ENCODE results near the gene SEC61G. TPM values are rescaled to one million over a fixed set of nuclear protein-coding genes. Genes with fewer than 3 reads are reported as not detected.

The SEC61G gene
- total RNA-seq (100 to 1,000 TPM in 1 of 2 donors, 10 to 100 TPM in 1; 90.1 to 109 TPM), polyA plus RNA-seq (100 to 1,000 TPM; 396 to 623 TPM)
- long read RNA-seq, donor 1, transcript SEC61G-201 (4 exons, 462 nt): major isoform, 11 of 15 reads
- long read RNA-seq, donor 1, partial matches to known transcripts: 0 of 15 reads
- long read RNA-seq, donor 1, other reads (novel, unspliced or antisense): 2 of 15 reads
- long read RNA-seq, donor 2, transcript SEC61G-201 (4 exons, 462 nt): major isoform, 13 of 15 reads
- long read RNA-seq, donor 2, partial matches to known transcripts: 0 of 15 reads
- long read RNA-seq, donor 2, other reads (novel, unspliced or antisense): 0 of 15 reads

DNA sequence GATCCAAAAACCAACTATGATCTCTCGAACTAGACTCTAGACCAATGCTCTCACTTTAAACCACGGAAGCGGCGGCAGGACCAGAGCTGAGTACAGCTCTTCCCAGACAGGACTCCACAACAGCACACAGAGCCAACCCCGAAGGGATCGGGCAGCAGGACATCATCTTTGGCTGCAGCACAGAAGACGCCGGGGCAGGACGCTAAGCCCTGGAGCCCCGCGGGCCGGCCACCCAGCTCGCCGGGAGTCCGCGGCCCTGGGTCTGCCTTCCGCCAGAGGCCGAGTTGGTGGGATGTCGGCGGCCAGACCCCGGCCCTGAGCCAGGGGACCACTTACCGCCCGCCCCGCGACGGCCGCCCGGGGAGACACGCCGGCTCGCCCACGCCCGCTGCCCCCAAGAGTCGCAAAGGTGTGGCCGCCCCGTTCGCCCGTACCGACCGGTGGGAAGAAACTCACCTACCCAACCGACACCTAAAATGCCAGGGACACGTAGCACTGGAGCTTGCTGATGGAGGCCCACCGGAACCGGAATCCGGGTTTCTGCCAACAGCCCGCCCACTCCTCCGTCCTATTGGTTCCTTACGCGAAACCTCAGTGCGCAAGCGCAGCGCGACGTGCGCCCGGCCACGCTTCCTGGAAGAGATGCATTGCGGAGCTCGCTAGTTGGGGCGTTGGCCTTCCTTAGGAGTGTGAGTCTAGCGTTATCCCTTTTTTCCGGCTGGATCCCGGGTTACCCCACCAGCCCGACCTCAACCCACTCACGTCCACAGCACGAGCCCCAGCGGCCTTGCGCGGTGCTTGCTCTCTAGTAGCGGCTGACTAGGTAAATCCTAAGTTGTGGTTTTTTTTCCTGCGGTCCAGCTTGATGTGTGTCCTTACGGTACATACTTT lies at the start of gene SEC61G:
Gene SEC61G (minus strand): TSS at position 510 of the 891 bp plus-strand sequence. CDS start 1,623 bp downstream, outside the sequence.
- DNase-seq: peak; percentile 99
- intact Hi-C loops (cut with DNase I): loop anchor here in 1 of 2 donors (5.0 kb wide), 1 partner anchor 608 kb away; the partner anchor contains the start of gene LANCL2
- Histone ChIP-seq H3K27ac (ENCODE audit: low read depth in 1 of 2, low read length in 2 of 2) (peak within 1 kb of the TSS in 1 of 2 donors; percentile 96), H3K9me3 (ENCODE audit: control insufficient read depth, low read length) (no peaks in the 10 kb centered on the region), H3K4me1 (ENCODE audit: control insufficient read depth in 1 of 2, insufficient read depth in 2 of 2, low read length in 2 of 2) (peaks cover 0 to 3% of the 10 kb centered on the region in 2 donors), H3K36me3 (ENCODE audit: control insufficient read depth in 1 of 2, insufficient read depth in 2 of 2, low read length in 1 of 2) (no peaks in the 10 kb centered on the region), H3K4me3 (ENCODE audit: low read length in 2 of 2) (peak within 1 kb of the TSS; percentile 70 to 82), H3K27me3 (ENCODE audit: control insufficient read depth in 1 of 2, insufficient read depth in 2 of 2, low read length in 1 of 2) (no peaks in the 10 kb centered on the region)
- ATAC-seq (ENCODE audit: low FRiP score): peak; percentile 99
- 0% methylated on average over 68 to 72 of the region's 72 CpGs for WGBS, 2 donors

DNA sequence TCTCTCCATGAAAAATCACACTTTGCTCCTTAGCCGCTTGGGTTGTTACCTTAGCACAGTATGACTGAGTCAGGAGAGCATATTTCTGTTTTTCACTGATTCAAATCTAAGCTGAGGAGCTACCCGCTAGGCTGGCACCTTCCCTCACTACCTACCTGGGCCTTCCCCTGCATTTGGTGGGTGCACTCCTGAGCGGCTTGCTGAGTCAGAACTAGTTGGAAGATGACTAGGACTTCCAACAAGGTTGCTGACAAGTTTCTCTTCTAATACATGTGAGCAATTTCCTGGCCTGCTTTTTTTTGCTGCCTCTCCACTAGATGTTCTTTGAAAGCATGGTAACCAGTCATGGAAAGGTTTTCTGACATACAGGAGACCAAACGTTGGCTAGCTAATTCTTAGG lies 43.8 kb upstream of the SEC61G start:
- DNase-seq: no peak
- no peak for ATAC-seq (ENCODE audit: low FRiP score)
- 90% methylated on average over 4 of the region's 4 CpGs for WGBS, 2 donors
- Histone ChIP-seq H3K27me3 (ENCODE audit: control insufficient read depth in 1 of 2, insufficient read depth in 2 of 2, low read length in 1 of 2) (no peaks in the 10 kb centered on the region), H3K4me1 (ENCODE audit: control insufficient read depth in 1 of 2, insufficient read depth in 2 of 2, low read length in 2 of 2) (no peaks in the 10 kb centered on the region), H3K27ac (ENCODE audit: low read depth in 1 of 2, low read length in 2 of 2) (no peak overlapping the region), H3K4me3 (ENCODE audit: low read length in 2 of 2) (no peak overlapping the region), H3K9me3 (ENCODE audit: control insufficient read depth, low read length) (no peaks in the 10 kb centered on the region), H3K36me3 (ENCODE audit: control insufficient read depth in 1 of 2, insufficient read depth in 2 of 2, low read length in 1 of 2) (no peaks in the 10 kb centered on the region)
- intact Hi-C loops (cut with DNase I): no loop called here

DNA sequence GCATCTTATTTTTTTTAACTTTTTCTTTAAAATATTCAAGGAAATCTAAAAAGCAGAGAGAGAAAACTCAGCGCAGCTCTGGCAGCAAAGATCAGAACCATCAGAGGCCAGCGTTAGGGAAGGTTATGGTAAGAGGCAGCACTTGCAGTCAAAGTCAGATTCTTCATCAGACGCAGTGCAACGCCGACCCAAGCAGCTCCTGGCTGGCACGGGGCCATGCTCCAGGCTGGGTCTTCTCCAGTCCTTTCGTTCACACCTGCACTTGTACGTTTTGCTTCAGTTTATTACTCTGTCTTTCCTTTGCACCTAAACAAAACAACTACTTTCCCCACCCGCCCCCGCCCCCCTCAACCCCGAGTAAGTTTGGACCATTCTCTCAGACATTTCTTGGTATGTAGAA lies 43.1 kb upstream of the SEC61G start:
- H3K4me3 ChIP-seq (ENCODE audit: low read length in 2 of 2): no peak overlapping the region
- no peaks in the 10 kb centered on the region for H3K9me3 ChIP-seq (ENCODE audit: control insufficient read depth, low read length)
- DNase-seq (no peak), ATAC-seq (ENCODE audit: low FRiP score) (no peak)
- H3K4me1 ChIP-seq (ENCODE audit: control insufficient read depth in 1 of 2, insufficient read depth in 2 of 2, low read length in 2 of 2): no peaks in the 10 kb centered on the region
- no peaks in the 10 kb centered on the region for H3K27me3 ChIP-seq (ENCODE audit: control insufficient read depth in 1 of 2, insufficient read depth in 2 of 2, low read length in 1 of 2)
- H3K36me3 ChIP-seq (ENCODE audit: control insufficient read depth in 1 of 2, insufficient read depth in 2 of 2, low read length in 1 of 2): no peaks in the 10 kb centered on the region
- H3K27ac ChIP-seq (ENCODE audit: low read depth in 1 of 2, low read length in 2 of 2): no peak overlapping the region
- intact Hi-C loops (cut with DNase I): no loop called here
- 49 to 57% methylated on average over 11 of the region's 11 CpGs for WGBS, 2 donors

DNA sequence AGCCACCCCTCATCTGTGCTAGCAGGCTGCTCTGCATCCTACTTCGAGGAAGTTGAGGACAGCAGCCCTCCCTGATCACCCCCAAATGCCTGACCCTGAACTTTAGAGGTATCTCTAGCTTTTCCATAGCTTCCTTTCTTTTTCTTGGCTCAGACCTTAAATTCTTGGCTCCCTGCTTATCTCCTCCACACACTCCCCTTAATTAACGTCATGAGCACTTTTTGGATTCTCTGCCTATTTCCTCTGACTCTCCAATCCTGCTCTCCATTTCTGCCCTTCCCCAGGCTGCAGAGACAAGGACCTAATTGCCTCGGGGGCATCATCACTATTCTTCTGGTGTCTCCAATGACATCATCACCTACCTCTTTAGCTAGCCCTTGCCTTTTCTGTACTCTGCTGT lies 40.8 kb upstream of the SEC61G start:
- Histone ChIP-seq H3K4me3 (ENCODE audit: low read length in 2 of 2) (no peak overlapping the region), H3K4me1 (ENCODE audit: control insufficient read depth in 1 of 2, insufficient read depth in 2 of 2, low read length in 2 of 2) (no peaks in the 10 kb centered on the region), H3K27me3 (ENCODE audit: control insufficient read depth in 1 of 2, insufficient read depth in 2 of 2, low read length in 1 of 2) (no peaks in the 10 kb centered on the region), H3K36me3 (ENCODE audit: control insufficient read depth in 1 of 2, insufficient read depth in 2 of 2, low read length in 1 of 2) (no peaks in the 10 kb centered on the region), H3K27ac (ENCODE audit: low read depth in 1 of 2, low read length in 2 of 2) (no peak overlapping the region), H3K9me3 (ENCODE audit: control insufficient read depth, low read length) (no peaks in the 10 kb centered on the region)
- intact Hi-C loops (cut with DNase I): no loop called here
- DNase-seq: no peak
- 42 to 53% methylated on average over 3 of the region's 3 CpGs for WGBS, 2 donors
- no peak for ATAC-seq (ENCODE audit: low FRiP score)

DNA sequence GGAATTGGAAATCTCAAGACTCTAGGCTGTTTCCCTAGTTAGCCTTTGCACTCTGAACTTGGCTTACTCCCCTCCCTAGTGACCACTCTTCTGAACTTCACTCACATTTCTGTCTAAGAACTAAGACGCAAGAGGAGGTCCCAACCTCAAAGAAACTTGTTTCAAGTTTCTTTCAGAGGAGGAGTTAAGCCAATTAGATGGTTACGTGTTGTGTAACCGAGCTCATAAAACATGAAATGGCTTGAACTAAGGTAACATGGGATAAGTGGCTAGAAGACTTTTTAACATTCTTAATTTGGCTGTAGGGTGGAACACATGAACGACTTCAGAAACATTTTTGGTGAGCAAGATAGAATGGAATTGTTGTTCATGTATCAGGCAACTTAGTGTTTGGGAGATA lies 39.5 kb upstream of the SEC61G start:
- no peaks in the 10 kb centered on the region for H3K9me3 ChIP-seq (ENCODE audit: control insufficient read depth, low read length)
- H3K27ac ChIP-seq (ENCODE audit: low read depth in 1 of 2, low read length in 2 of 2): no peak overlapping the region
- ATAC-seq (ENCODE audit: low FRiP score) (no peak), DNase-seq (no peak)
- no peaks in the 10 kb centered on the region for H3K4me1 ChIP-seq (ENCODE audit: control insufficient read depth in 1 of 2, insufficient read depth in 2 of 2, low read length in 2 of 2)
- no peak overlapping the region for H3K4me3 ChIP-seq (ENCODE audit: low read length in 2 of 2)
- WGBS, 2 donors: 86 to 89% methylated on average over 4 of the region's 4 CpGs
- H3K27me3 ChIP-seq (ENCODE audit: control insufficient read depth in 1 of 2, insufficient read depth in 2 of 2, low read length in 1 of 2): no peaks in the 10 kb centered on the region
- no peaks in the 10 kb centered on the region for H3K36me3 ChIP-seq (ENCODE audit: control insufficient read depth in 1 of 2, insufficient read depth in 2 of 2, low read length in 1 of 2)
- intact Hi-C loops (cut with DNase I): no loop called here

DNA sequence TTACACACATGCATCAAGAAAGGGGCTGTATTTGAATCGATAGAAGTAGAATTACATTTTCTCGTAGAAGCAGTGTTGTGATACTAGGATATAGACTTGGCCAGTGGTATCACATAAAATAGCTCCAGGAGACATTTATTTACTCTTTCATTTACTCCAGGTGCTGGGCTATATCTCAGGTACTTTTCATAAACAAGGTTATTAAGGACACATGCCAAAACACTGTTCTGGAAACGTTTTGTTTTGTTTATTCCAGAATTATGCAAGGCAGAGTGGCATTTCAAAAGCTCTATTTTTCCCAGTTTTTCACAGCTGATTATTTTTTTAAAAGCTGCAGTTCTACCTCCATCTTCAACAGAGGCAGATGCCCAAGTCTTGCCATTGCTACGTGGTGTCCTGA lies 37.8 kb upstream of the SEC61G start:
- 77 to 81% methylated on average over 4 of the region's 4 CpGs for WGBS, 2 donors
- Histone ChIP-seq H3K4me1 (ENCODE audit: control insufficient read depth in 1 of 2, insufficient read depth in 2 of 2, low read length in 2 of 2) (no peaks in the 10 kb centered on the region), H3K9me3 (ENCODE audit: control insufficient read depth, low read length) (no peaks in the 10 kb centered on the region), H3K4me3 (ENCODE audit: low read length in 2 of 2) (no peak overlapping the region), H3K27me3 (ENCODE audit: control insufficient read depth in 1 of 2, insufficient read depth in 2 of 2, low read length in 1 of 2) (no peaks in the 10 kb centered on the region), H3K27ac (ENCODE audit: low read depth in 1 of 2, low read length in 2 of 2) (no peak overlapping the region), H3K36me3 (ENCODE audit: control insufficient read depth in 1 of 2, insufficient read depth in 2 of 2, low read length in 1 of 2) (no peaks in the 10 kb centered on the region)
- intact Hi-C loops (cut with DNase I): no loop called here
- DNase-seq (no peak), ATAC-seq (ENCODE audit: low FRiP score) (no peak)

DNA sequence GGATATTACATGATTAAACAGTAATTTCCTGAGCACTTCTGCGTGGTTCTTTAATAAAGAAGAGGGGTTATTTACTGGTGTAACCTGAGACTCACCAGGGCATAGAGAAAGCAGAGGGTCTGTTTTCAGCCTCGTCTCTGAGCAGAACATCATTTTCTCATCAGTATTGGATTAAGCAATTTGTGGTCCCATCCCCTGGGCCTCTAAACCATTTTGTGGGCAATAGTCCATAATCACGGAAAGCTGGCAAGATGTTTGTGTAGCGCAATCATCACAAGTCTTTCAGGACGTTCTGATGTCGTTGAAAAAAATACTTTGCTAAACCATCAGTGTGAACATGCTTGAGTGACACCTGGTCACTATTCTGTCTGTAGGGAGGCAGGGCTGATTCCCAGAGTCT lies 37.1 kb upstream of the SEC61G start:
- DNase-seq: no peak
- intact Hi-C loops (cut with DNase I): no loop called here
- H3K4me3 ChIP-seq (ENCODE audit: low read length in 2 of 2): no peak overlapping the region
- no peaks in the 10 kb centered on the region for H3K9me3 ChIP-seq (ENCODE audit: control insufficient read depth, low read length)
- no peak overlapping the region for H3K27ac ChIP-seq (ENCODE audit: low read depth in 1 of 2, low read length in 2 of 2)
- ATAC-seq (ENCODE audit: low FRiP score): no peak
- WGBS, 2 donors: 58 to 81% methylated on average over 6 of the region's 6 CpGs
- no peaks in the 10 kb centered on the region for H3K27me3 ChIP-seq (ENCODE audit: control insufficient read depth in 1 of 2, insufficient read depth in 2 of 2, low read length in 1 of 2)
- H3K4me1 ChIP-seq (ENCODE audit: control insufficient read depth in 1 of 2, insufficient read depth in 2 of 2, low read length in 2 of 2): no peaks in the 10 kb centered on the region
- no peaks in the 10 kb centered on the region for H3K36me3 ChIP-seq (ENCODE audit: control insufficient read depth in 1 of 2, insufficient read depth in 2 of 2, low read length in 1 of 2)

DNA sequence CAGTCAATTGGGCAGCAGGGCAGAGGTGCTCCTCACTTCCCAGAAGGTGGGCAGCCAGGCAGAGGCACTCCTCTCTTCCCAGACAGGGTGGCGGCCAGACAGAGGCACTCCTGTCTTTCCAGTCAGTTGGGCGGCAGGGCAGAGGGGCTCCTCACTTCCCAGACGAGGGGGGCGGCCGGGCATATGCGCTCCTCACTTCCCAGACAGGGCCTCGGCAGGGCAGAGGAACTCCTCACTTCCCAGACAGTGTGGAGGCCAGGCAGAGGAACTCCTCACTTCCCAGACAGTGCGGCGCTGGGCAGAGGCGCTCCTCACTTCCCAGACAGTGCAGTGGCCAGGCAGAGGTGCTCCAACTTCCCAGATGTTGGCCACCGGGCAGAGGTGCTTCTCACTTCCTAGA lies 33.4 kb upstream of the SEC61G start:
- H3K4me1 ChIP-seq (ENCODE audit: control insufficient read depth in 1 of 2, insufficient read depth in 2 of 2, low read length in 2 of 2): no peaks in the 10 kb centered on the region
- WGBS, 2 donors: 59 to 78% methylated on average over 10 to 11 of the region's 11 CpGs
- H3K36me3 ChIP-seq (ENCODE audit: control insufficient read depth in 1 of 2, insufficient read depth in 2 of 2, low read length in 1 of 2): no peaks in the 10 kb centered on the region
- H3K27me3 ChIP-seq (ENCODE audit: control insufficient read depth in 1 of 2, insufficient read depth in 2 of 2, low read length in 1 of 2): no peaks in the 10 kb centered on the region
- intact Hi-C loops (cut with DNase I): no loop called here
- H3K9me3 ChIP-seq (ENCODE audit: control insufficient read depth, low read length): no peaks in the 10 kb centered on the region
- ATAC-seq (ENCODE audit: low FRiP score) (no peak), DNase-seq (no peak)
- H3K27ac ChIP-seq (ENCODE audit: low read depth in 1 of 2, low read length in 2 of 2): no peak overlapping the region
- H3K4me3 ChIP-seq (ENCODE audit: low read length in 2 of 2): no peak overlapping the region

Measured in aorta (tissue), 5 donors.